Panc1 (cell line): ENCODE results near the gene SIM2. TPM values are rescaled to one million over a fixed set of nuclear protein-coding genes. Genes with fewer than 3 reads are reported as not detected.

ENCODE experiments used
- ATAC-seq: fragments of 200-7000 bp; cut with Tn5 transposase; 2 replicates; pipeline ENCODE4 v1.9.1; 2020; ENCODE audit warnings: mild to moderate bottlenecking, moderate library complexity
- BruUV-seq: library from RNA; stranded (reverse); fragments of 400-500 nt; replicated peaks from 2 replicates; lab custom pipeline; 2021; lab: Mats Ljungman, UMichigan
- CTCF ChIA-PET: fragments of 300-600 bp; sonication (Branson Sonifier 250); formaldehyde crosslinking; loops from one replicate; lab custom pipeline; 2022; ENCODE audit warnings: antibody characterized with exemption; lab: Charles Lee
- POLR2A ChIA-PET: fragments of 300-600 bp; sonication (Branson Sonifier 250); formaldehyde crosslinking; loops from one replicate; lab custom pipeline; 2022; ENCODE audit warnings: antibody characterized with exemption; lab: Charles Lee
- DNase-seq: peaks from one replicate; pipeline ENCODE4 v3.0.0-alpha.2; 2010; ENCODE audit warnings: low read depth, low spot score
- H3K27ac ChIP-seq: 2 replicates; pipeline ENCODE4 v1.5.1; 2011; ENCODE audit warnings: mild to moderate bottlenecking, low read length, inconsistent platforms
- H3K27me3 ChIP-seq: fragments of 200-500 bp; sonication (Bioruptor generic); 2 replicates; pipeline ENCODE4 v1.6.0; 2014; ENCODE audit warnings: low read length, inconsistent platforms; ENCODE audit not compliant: control insufficient read depth, insufficient read depth
- H3K36me3 ChIP-seq: fragments of 200-500 bp; sonication (Bioruptor generic); 2 replicates; pipeline ENCODE4 v1.5.1; 2014; ENCODE audit warnings: inconsistent platforms, mild to moderate bottlenecking, low read length, moderate library complexity; ENCODE audit not compliant: control insufficient read depth, insufficient read depth
- H3K4me1 ChIP-seq: 2 replicates; pipeline ENCODE4 v1.5.1; 2011; ENCODE audit warnings: inconsistent platforms, mild to moderate bottlenecking, low read length, moderate library complexity; ENCODE audit not compliant: control insufficient read depth, insufficient read depth
- H3K4me3 ChIP-seq, 2 experiments: 2 replicates each; pipeline ENCODE4 v1.5.1; 2011 to 2012; ENCODE audit warnings: low read depth in 2 of 2, low read length in 2 of 2, mild to moderate bottlenecking in 2 of 2, inconsistent platforms in 1 of 2, moderate library complexity in 1 of 2
- H3K9me3 ChIP-seq: fragments of 200-500 bp; sonication (Bioruptor generic); 2 replicates; pipeline ENCODE4 v1.5.1; 2014; ENCODE audit warnings: low read depth, mild to moderate bottlenecking, inconsistent platforms, low read length, moderate library complexity; ENCODE audit not compliant: control insufficient read depth, insufficient read depth
- CTCF ChIP-seq: fragments of 450-650 bp; IDR thresholded peaks from 2 replicates; pipeline ENCODE4 v1.5.1; 2017; ENCODE audit warnings: mild to moderate bottlenecking
- POLR2AphosphoS5 ChIP-seq: IDR thresholded peaks from 2 replicates; pipeline ENCODE4 v1.6.1; 2012; ENCODE audit warnings: mild to moderate bottlenecking, low read depth, low read length, moderate library complexity
- REST ChIP-seq, 2 experiments: IDR thresholded peaks; 2 replicates each; pipeline ENCODE4 v1.6.1; 2011 to 2012; ENCODE audit warnings: low read depth in 2 of 2, control low read depth in 1 of 2, low read length in 1 of 2, mild to moderate bottlenecking in 1 of 2, moderate library complexity in 1 of 2; ENCODE audit not compliant: insufficient read depth in 1 of 2
- SIN3A ChIP-seq: IDR thresholded peaks from 2 replicates; pipeline ENCODE4 v1.6.1; 2012; ENCODE audit warnings: low read depth, mild to moderate bottlenecking, low read length, moderate library complexity, borderline replicate concordance; ENCODE audit not compliant: insufficient read depth
- TCF7L2 ChIP-seq: IDR thresholded peaks from 2 replicates; pipeline ENCODE4 v1.6.1; 2011; ENCODE audit warnings: mild to moderate bottlenecking, low read depth, low read length, inconsistent platforms
- in situ Hi-C: cut with HindIII; loops from 2 replicates; pipeline ENCODE4 v1.10.0; 2016; ENCODE audit warnings: low sequenced_read_pairs, low pct_unique_long_range_greater_than_20kb
- intact Hi-C: fragments of 100-400 bp; cut with micrococcal nuclease; formaldehyde crosslinking; loops from one replicate; pipeline ENCODE4 v1.10.0; 2022; ENCODE audit not compliant: unreplicated experiment
- total RNA-seq: library from RNA; stranded (reverse); gene quantifications from one replicate; pipeline ENCODE4 v1.2.1, GENCODE V29; 2021; ENCODE audit not compliant: unreplicated experiment

SIM2 gene
- total RNA-seq, 1 experiment from 2014 or later: 11.5 TPM

DNA sequence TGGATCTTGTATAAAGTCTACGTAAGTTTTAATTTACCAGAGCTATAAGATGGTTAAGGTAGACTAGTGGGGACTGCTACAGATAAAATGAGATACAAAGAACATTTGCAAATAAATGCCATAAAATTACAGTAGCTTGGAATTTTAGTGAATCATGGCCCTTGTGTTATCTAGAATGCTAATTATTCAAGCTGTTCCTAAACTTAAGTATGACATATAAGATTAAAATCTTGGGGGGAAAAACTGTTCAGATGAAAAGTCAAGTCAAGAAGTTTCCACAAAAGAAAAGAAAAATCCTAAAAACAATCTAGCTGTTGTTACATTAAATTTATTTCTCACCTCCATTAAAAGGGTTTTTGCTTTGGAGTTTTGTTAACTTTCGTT is 51.7 kb downstream of the SIM2 start:
- in situ Hi-C loops: no loop called here

GRCh38 chr21:36751383-36751782 is 52.5 kb downstream of the SIM2 start:
- in situ Hi-C loops: no loop called here
- intact Hi-C loops: loop anchor here (10.0 kb wide), 2 partner anchors 93 to 173 kb away; no protein-coding TSS in a partner anchor
- ChIA-PET POLR2A (no interaction called here), CTCF (no interaction called here)
- Histone ChIP-seq H3K9me3 (no peaks in the 10 kb centered on the region), H3K4me3 (no peak overlapping the region), H3K27me3 (no peaks in the 10 kb centered on the region), H3K27ac (no peak overlapping the region), H3K4me1 (0 out of 2 replicates have a peak, but pooled peaks cover 3% of the 10 kb centered on the region), H3K36me3 (no peaks in the 10 kb centered on the region)
- BruUV-seq: no TSS peak
- DNase-seq (no peak), ATAC-seq (no peak)
- TF ChIP-seq POLR2AphosphoS5: no peak
- no peak for TF ChIP-seq CTCF
- TF ChIP-seq REST (IDR thresholded peaks at IDR 0.05; ENCODE audit: insufficient read depth in 1 of 2, low read depth in 2 of 2, low read length in 1 of 2): no peak
- no peak for TF ChIP-seq SIN3A
- TF ChIP-seq TCF7L2: no peak

More for the DNA sequence above, 51.7 kb downstream of the SIM2 start:
- TF ChIP-seq SIN3A (no peak), CTCF (no peak), REST (IDR thresholded peaks at IDR 0.05; ENCODE audit: insufficient read depth in 1 of 2, low read depth in 2 of 2, low read length in 1 of 2) (no peak), POLR2AphosphoS5 (no peak), TCF7L2 (no peak)
- Histone ChIP-seq H3K4me1 (0 out of 2 replicates have a peak, but pooled peaks cover 3% of the 10 kb centered on the region), H3K27me3 (no peaks in the 10 kb centered on the region), H3K9me3 (no peaks in the 10 kb centered on the region), H3K27ac (no peak overlapping the region), H3K4me3 (no peak overlapping the region), H3K36me3 (no peaks in the 10 kb centered on the region)
- ATAC-seq (no peak), DNase-seq (no peak)
- no TSS peak for BruUV-seq
- intact Hi-C loops: loop anchor here (10.0 kb wide), 2 partner anchors 94 to 174 kb away; no protein-coding TSS in a partner anchor
- CTCF ChIA-PET: no interaction called here
- POLR2A ChIA-PET: no interaction called here
